GM12872 (cell line): Measurements from ENCODE around the gene TIAM2.

Source experiments
- TF ChIP-seq, protein P1 (sequence below): IDR thresholded peaks from 3 replicates; pipeline ENCODE4 v1.5.1; 2011; ENCODE audit warnings: low read depth, mild to moderate bottlenecking, low read length, moderate library complexity; ENCODE audit not compliant: insufficient read depth

Gene TIAM2

DNA sequence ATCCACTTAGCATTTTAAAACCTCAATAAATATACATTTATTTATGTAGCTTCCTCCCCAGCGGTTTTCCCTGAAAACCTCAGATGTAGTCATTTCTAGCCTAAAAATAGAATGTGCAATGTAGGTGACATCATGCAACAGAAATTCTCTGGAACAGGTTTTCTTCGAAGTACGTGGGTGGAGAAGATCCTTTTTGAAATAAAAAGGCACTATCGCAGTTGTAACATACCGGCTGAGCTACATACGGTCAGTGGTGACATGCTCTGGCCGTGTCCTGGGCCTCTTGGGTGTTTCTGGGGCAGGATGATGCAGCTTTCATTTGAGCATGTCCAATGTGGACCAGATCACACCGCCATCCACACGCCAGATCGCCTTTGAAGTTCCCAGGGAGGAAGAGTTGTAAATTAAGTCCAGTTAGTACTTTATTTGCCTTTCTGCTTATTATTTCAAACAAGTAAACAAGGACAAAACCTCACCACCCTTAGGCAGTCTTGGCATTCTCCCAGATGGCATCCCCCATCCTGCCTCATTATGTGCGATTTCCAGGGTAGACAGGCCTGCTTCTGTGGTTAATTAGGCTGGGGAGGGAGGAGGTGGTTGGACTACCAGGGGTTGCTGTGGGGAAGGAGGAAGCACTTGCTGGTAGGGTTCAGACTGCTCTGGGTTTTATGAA is 159.2 kb downstream of the TIAM2 start:
- TF ChIP-seq, protein P1, sequence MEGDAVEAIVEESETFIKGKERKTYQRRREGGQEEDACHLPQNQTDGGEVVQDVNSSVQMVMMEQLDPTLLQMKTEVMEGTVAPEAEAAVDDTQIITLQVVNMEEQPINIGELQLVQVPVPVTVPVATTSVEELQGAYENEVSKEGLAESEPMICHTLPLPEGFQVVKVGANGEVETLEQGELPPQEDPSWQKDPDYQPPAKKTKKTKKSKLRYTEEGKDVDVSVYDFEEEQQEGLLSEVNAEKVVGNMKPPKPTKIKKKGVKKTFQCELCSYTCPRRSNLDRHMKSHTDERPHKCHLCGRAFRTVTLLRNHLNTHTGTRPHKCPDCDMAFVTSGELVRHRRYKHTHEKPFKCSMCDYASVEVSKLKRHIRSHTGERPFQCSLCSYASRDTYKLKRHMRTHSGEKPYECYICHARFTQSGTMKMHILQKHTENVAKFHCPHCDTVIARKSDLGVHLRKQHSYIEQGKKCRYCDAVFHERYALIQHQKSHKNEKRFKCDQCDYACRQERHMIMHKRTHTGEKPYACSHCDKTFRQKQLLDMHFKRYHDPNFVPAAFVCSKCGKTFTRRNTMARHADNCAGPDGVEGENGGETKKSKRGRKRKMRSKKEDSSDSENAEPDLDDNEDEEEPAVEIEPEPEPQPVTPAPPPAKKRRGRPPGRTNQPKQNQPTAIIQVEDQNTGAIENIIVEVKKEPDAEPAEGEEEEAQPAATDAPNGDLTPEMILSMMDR: no peak

DNA sequence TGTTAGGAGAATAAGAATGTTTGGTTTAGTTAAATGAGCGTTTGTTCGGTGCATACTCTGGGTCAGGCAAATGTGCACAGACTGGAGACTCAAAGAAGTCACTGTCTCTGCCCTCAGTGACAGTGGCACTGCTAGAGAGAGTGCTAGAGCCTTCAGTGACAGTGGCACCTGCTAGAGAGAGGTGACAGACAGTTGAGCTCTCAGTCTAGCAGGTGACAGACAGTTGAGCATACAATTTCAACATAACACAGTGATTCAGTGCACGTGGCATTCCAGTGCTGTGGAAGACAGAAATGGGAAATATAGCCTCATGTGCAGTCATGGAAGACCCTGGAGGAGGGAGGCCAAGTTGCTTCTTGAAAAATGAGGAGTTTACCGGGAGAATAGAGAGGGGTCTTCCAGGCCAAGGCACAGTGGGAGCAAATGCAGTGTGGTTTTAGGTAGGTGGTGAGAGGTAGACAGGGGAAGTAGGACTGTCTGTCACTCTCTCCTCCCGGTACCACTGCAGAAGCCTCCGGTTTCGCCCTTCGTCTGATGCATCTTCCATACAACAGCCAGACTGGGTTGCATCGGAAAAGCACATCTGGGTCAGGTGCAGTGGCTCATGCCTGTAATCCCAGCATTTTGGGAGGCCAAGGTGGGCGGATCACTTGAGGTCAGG is 160.8 kb downstream of the TIAM2 start:
- TF ChIP-seq, protein P1: no peak

DNA sequence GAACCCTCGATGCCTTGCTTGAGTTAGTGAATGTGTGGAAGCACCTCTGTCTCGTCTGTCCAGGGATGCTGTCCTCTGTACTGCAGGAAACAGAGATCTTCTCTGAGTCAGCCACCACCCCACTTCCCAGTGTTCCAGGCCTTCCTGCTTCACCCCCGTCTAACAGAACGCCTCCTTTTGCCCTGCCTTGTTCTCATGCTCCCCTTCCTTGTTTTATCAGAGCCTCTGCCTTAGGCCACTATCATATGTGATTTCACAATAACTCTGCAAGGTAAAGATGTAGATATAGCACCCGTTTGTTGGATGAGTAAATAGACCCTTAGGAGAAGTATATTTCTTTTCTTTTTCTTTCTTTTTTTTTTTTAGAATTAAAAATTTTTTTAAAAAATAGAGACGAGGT is 162.0 kb downstream of the TIAM2 start:
- TF ChIP-seq, protein P1: no peak

DNA sequence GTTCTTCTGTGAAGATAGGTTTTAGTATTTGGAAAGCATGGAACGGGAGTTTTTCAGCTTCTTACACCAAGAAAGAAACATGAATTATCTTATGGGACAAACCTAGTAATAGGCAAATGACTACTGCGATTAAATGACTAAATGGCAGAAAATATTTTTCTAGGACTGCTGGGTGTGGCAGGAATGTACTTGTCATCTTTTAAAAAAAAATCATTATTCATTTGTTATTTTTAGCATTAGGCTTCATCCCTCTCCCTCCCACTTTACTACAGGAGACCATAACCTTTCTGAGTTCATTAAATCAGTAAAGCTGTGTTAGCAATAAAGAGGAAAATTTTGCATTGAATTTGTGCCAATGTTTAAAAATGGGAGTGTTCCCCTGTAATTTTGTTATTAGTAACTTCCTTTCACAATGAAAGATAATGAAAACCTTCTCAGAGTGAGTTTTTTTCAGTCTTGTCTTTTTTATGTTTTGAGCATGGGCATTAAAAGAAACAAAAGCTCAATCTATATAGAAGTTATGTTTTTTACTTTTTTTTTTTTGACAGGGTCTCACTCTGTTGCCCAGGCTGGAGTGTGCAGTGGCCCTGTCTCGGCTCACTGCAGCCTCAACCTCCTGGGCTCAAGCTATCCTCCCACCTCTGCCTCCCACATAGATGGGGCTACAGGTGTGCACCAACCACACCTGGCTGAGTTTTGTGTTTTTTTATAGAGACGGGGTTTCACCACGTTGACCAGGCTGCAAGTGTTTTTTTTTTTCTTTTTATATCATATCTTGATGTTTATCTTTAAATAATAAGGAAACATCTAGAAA is 163.1 kb downstream of the TIAM2 start:
- TF ChIP-seq, protein P1: no peak

DNA sequence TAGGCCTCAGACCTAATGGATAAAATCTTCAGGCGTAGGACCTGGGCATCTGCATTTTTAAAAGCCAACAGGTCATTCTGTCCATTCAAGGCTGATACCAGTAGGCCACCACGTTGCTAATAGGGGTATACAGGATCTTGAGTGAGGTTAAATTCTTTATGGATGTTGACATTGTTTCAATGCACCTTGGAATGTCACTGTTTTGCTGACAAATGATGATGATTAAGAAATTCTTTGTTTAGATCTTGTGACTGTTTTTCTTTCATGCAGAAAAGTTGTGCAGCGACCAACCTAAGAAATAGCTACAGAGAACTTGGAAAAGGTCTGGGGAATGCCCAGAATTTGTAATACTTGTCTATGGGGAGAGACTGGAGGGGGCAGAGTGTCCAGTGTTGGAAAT is 167.6 kb downstream of the TIAM2 start:
- TF ChIP-seq, protein P1: no peak

DNA sequence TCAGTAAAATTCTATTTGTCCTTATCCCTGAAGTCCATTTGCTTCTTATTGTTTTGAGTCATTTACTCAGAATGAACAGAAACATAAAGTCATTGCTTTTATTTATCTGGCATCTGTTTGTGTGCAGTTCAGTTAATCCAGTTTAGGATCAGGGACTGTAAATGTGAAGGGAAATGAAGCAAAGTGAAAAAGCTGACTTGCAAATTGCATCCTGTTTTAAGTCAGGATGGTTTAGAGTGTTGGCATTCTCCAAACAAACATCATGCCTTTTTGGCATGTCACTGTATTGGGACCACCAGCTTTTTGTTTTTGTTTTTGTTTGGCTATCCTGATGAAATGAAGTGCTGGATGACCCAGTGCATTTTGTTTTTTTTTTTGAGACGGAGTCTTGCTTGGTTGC is 168.5 kb downstream of the TIAM2 start:
- TF ChIP-seq, protein P1: no peak

DNA sequence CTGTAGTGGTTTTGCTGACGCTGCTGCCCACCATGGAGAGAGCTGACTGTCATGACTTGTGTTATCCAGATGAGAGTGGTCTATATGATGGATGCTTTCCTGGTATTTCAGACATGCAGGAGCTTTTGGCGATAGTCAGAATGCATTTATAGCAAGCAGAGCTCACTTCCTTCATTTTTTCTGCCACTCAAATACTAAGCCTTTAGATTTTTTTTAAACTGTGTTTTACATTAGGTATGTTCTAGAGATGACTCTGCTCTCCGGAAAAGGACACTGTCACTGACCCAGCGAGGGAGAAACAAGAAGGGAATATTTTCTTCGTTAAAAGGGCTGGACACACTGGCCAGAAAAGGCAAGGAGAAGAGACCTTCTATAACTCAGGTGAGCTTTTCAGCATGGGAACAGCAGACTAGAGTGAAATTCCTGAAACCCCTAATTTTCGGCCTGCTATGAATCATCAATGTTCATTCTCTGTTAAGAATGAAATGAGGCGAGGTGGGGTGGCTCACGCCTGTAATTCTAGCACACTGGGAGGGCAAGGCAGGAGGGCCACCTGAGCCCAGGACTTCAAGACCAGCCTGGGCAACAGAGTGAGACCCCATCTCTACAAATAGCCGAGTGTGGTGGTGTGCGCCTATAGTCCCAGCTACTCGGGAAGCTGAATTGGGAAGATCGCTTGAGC is 170.1 kb downstream of the TIAM2 start:
- TF ChIP-seq, protein P1: no peak
